Measurements from ENCODE around the gene SLC6A9.

SLC6A9 gene

GRCh38 chr1:43969746-43970466, 61.4 kb downstream of the SLC6A9 start, which contains the start of gene DPH2:
TSS of gene DPH2 (plus strand) at chr1:43970010. CDS start at chr1:43970176, 166 bp downstream.
- DNase-seq (ENCODE audit: low read depth in 2 of 2) = peak; percentile 95

DNA sequence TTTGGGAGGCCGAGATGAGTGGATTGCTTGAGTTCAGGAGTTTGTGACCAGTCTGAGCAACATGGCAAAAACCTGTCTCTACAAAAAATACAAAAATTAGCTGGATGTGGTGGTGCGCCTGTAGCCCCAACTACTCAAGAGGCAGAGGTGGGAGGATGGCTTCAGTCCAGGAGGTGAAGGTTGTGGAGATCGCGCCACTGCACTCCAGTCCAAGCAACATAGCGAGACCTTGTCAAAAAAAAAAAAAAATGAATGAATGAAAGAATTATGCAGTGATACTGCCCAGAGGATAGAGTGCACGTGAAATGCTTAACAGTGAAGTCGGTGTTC, 61.9 kb downstream of the SLC6A9 start:
- no peak for DNase-seq (ENCODE audit: low read depth in 2 of 2)

DNA sequence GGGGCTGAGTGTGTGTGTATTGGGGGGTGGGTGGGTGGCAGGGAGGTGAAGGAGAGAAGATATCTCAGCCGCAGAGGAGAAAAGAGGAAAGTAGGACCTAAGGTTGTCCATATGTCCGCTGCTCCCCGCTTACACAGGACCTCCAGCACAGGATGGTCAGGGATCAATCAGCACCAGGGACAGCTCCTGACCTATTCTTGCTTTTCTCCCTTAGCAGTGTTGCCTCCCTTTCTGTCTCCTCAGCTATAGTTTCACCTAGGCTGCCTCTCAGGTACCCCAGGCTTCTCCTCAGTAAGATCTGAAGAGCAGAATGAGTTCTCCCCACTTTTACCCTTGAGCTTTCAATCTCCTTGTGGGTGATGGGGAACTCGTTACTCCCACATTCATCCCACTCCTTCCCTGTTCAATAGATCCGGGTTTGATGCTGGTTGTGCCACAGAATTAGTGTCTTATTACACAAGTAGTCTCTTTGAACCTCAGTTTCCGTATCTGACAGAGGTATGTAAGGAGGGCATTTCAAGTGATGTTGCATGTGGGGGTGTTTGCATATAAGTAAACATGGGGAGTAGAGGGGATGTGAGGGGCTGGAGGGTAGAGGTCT, 62.8 kb downstream of the SLC6A9 start:
- no peak for DNase-seq (ENCODE audit: low read depth in 2 of 2)

DNA sequence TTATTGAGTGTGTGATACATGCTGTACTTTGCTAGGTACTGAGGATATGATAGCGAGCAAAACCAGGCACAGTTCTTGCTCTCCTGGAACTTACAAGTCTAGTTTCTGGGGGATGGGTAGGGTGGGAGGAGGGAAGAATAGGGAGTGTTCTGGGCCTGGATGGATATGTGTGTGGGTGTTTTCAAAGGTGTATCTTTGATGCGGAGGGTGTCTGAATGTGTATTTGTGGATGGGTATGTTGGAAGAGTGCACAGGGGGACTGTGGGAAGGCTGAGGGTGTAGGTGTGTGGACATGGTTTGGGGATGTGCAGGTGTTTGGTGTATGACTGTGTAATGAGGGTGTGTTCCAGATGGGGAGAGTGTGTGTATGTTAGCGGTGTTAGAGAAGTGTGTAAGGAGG, 65.9 kb downstream of the SLC6A9 start:
- no peak for DNase-seq (ENCODE audit: low read depth in 2 of 2)

DNA sequence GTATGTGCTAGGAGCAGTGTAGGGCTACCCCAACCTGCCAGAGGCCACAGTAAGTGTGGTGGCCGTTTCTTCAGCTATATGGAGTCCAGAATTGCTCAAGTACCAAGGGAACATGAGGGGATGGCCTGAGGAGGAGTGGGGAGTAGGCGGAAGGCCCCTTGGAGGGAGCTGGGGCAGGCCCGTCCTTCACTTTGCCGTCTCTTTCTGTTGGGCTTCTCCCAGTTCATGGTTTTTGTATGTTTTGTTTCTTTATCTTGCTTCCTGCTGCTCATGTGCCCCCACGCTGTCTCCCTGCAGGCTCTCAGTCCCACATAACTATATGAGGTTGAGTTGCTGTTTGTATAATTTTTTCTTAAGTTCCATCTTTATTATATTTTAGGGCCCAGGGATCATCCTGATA, 67.4 kb downstream of the SLC6A9 start:
- DNase-seq (ENCODE audit: low read depth in 2 of 2) = no peak

- no peak for DNase-seq (ENCODE audit: low read depth in 2 of 2)
These were observed 68.3 kb downstream of the SLC6A9 start for GRCh38 chr1:43963006-43963405.

DNA sequence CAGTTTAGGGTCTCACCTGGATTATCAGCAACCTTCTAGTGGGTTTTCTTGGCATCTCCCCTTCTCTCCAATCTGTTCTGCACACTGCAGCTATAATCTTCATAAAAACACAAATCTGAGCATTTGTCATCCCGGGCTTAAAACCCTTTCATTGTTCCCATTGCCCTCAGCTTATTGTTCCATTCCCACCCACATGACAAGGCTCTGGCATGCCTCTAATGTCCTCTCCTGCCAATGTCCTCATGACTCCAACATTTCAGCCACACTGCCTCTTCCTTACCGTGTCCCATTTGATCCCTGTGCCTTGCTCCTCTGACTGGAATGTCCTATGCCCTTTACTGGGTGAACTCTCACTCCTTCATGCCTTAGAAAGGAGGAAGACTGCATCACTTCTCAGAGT, 68.9 kb downstream of the SLC6A9 start:
- DNase-seq (ENCODE audit: low read depth in 2 of 2) = no peak

DNA sequence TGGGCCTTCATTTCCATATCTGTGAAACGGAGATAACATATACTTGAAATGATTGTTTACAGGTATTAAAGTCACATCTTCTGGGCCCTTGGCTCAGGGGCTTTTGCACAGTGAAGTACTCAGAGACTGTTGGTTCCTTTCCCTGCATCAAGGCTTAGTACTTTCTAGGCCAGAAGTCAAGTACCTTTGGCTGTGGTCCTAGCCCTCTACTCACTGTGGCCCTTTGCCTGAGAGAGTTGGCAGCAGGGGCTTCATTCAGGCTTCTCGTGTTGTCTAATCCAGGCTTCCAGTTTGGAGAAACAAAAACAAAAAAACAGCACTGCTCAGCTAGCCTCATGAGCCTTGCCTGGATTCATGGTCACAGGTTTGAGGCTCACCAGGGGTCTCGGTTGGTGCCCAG, 69.6 kb downstream of the SLC6A9 start:
- DNase-seq (ENCODE audit: low read depth in 2 of 2) = no peak

DNA sequence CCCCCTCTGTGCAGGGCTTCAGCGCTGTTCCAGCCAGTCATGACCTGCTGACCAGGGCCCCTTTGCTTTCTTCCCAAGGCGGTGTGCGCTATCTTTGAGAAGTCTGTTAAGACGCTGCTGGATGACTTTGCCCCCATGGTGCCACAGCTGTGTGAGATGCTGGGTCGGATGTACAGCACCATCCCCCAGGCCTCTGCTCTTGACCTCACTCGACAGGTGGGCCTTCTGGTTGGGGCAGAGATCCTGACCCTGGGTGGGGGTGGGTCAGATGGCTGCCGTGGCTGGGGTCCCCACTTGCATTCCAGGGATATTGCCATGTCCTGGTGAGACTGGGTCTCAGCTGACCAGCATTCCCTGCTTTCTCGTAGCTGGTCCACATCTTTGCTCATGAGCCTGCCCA, 70.5 kb downstream of the SLC6A9 start:
- no peak for DNase-seq (ENCODE audit: low read depth in 2 of 2)

GRCh38 chr1:43958351-43959255, 72.7 kb downstream of the SLC6A9 start:
- DNase-seq (ENCODE audit: low read depth in 2 of 2) = no peak

- no peak for DNase-seq (ENCODE audit: low read depth in 2 of 2)
These were observed 73.7 kb downstream of the SLC6A9 start for GRCh38 chr1:43957407-43958040.

GRCh38 chr1:43956234-43956633, 75.0 kb downstream of the SLC6A9 start:
- DNase-seq (ENCODE audit: low read depth in 2 of 2) = no peak

DNA sequence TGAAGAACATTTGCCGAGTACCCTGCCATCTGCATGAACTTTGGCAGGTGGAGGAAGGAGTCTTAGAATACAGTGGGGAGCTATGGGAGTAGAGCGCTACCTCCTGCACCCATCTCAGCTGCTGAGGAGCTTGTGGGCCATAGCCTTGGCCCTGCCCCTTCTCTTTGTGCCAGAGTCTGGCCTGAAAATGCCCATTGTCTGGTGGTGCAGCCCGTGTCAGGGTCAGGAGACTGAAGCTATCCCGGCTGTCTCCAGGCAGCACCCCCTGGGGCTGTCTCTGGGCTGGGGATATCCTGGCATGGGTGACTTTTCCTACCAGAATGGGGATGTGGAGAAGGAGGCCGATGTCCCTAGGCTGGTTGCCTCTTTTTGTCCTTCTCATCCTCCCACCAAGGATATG, 77.2 kb downstream of the SLC6A9 start:
- no peak for DNase-seq (ENCODE audit: low read depth in 2 of 2)

DNA sequence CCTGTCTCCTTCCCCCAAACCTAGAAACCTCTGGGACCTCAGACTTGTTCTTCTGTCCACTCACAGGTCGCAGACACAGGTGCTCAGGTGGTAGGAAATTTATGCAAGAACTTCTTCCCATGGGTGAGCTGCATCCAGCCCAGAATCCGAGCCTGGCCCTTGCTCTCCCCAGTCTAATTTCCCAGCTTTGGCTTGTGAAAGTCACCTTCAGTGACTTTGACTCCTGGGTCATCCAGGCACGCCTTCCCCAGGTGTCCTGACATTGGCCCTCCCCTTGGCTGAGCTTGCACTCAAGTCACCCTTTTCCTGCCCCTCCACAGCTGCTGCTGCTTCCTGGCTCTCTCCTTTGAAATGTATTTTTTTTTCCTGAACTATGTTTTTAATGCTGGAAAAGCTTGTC, 77.9 kb downstream of the SLC6A9 start:
- DNase-seq (ENCODE audit: low read depth in 2 of 2) = no peak

DNA sequence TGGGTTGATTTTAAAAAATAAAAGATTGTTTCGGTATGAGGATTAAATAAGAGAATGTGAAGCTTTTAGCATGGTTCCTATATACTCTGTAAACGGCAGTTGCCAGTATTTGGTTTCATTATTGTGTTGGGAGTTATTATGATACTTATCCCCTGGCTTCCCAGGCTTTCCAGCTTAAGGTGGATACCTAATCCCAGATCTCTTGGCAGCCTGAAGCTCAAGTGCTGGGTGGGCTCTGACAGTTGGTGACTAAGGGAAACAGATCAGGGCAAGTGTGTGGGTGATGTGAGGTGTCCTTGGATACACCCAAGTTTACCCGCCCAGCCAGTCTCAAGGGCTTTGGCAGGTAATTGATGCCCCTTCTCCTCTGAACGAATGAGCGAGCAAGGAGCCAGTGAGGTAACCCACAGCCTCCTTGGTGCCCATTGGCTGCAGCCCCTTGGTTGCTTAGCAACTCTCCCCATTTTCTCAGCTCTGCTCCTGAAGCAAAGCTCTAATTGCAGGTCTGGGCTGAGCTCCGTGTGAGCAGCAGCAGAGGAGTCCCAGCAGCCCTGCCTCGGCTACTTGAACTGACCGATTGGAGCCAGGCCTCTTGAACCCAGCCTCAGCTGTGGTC, 78.4 kb downstream of the SLC6A9 start:
- DNase-seq (ENCODE audit: low read depth in 2 of 2) = no peak

- no peak for DNase-seq (ENCODE audit: low read depth in 2 of 2)
These were observed 80.0 kb downstream of the SLC6A9 start for GRCh38 chr1:43951021-43951985.

DNA sequence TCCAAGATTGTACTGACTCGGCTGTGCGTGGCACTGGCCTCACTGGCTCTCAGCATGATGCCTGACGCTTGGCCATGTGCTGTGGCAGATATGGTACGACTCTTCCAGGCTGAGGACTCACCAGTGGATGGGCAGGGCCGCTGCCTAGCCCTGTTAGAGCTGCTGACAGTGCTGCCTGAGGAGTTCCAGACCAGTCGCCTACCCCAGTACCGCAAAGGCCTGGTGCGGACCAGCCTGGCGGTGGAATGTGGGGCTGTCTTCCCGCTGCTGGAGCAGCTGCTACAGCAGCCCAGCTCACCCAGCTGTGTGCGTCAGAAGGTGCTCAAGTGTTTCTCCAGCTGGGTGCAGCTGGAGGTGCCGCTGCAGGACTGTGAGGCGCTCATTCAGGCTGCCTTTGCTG, 81.6 kb downstream of the SLC6A9 start:
- DNase-seq (ENCODE audit: low read depth in 2 of 2) = no peak

DNA sequence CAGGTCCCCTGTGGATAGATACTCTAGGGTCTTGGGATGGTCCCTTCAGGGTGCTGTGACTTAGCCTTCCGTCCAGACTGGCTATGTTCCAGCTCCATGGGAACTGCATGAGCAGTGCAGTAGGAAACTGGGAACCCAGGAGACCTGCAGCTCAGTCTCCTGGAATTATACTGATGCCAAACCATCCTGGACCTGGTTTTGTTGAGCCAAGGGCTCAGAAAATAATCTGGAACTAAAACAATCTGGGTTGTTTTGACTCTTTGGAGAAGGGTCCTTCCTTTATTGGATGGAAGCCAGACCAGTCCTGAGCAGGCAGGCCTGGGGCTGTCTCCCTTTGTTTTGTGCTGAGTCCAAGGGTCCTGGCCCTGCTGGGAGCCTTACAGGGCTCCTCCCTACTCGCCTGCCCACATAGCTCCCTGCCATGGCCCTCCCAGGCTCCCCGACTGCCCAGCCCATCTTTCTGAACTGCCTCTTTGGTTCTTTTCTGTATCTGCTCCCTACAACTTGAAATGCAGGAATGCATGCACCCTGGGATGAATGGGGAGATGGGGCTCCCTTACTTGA, 83.3 kb downstream of the SLC6A9 start:
- DNase-seq (ENCODE audit: low read depth in 2 of 2) = no peak

GRCh38 chr1:43947061-43947873, 84.0 kb downstream of the SLC6A9 start:
- DNase-seq (ENCODE audit: low read depth in 2 of 2) = no peak
